Liver (tissue), 9 donors: ENCODE results near the gene NCK2. TPM values are rescaled to one million over a fixed set of nuclear protein-coding genes. Genes with fewer than 3 reads are reported as not detected.

ENCODE experiments used
- DNase-seq: peaks from one replicate; pipeline ENCODE4 v3.0.0-alpha.2; 2017; ENCODE audit warnings: low spot score
- H3K27ac ChIP-seq, 2 donors: one replicate each; pipeline ENCODE4 v1.7.0; 2013; ENCODE audit warnings: inconsistent platforms in 2 of 2, low read length in 2 of 2, control low read depth in 1 of 2, low read depth in 1 of 2, mild to moderate bottlenecking in 1 of 2
- H3K27me3 ChIP-seq, 4 donors: one replicate each; pipeline versions ENCODE4 v1.6.1 to v1.7.0; 2013; ENCODE audit warnings: low read length in 3 of 4, inconsistent platforms in 1 of 4, mild to moderate bottlenecking in 1 of 4, moderate library complexity in 1 of 4; ENCODE audit not compliant: control insufficient read depth in 4 of 4, insufficient read depth in 4 of 4
- H3K36me3 ChIP-seq, 4 donors: one replicate each; pipeline versions ENCODE4 v1.6.1 to v1.7.0; 2013; ENCODE audit warnings: low read length in 3 of 4, mild to moderate bottlenecking in 3 of 4, low read depth in 1 of 4, moderate library complexity in 1 of 4; ENCODE audit not compliant: control insufficient read depth in 4 of 4, insufficient read depth in 3 of 4
- H3K4me1 ChIP-seq, 4 donors: one replicate each; pipeline versions ENCODE4 v1.6.1 to v1.7.0; 2013; ENCODE audit warnings: low read length in 3 of 4, mild to moderate bottlenecking in 3 of 4, moderate library complexity in 1 of 4; ENCODE audit not compliant: control insufficient read depth in 4 of 4, insufficient read depth in 4 of 4
- H3K4me3 ChIP-seq, 3 donors: one replicate each; pipeline versions ENCODE4 v1.6.1 to v1.7.0; 2013; ENCODE audit warnings: low read length in 3 of 3, control low read depth in 1 of 3, low read depth in 1 of 3, mild to moderate bottlenecking in 1 of 3
- H3K9ac ChIP-seq, 2 donors: one replicate each; pipeline ENCODE4 v1.7.0; 2013; ENCODE audit warnings: low read length in 2 of 2, mild to moderate bottlenecking in 2 of 2, moderate library complexity in 2 of 2, control low read depth in 1 of 2, low read depth in 1 of 2
- H3K9me3 ChIP-seq, 4 donors: one replicate each; pipeline versions ENCODE4 v1.6.1 to v1.7.0; 2013; ENCODE audit warnings: low read length in 3 of 4; ENCODE audit not compliant: control insufficient read depth in 4 of 4
- EGR1 ChIP-seq, 2 donors: IDR thresholded peaks; 2 replicates each; pipeline ENCODE4 v1.6.1; 2016 to 2018; ENCODE audit warnings: antibody characterized with exemption in 2 of 2, low read depth in 2 of 2
- FOXA2 ChIP-seq: IDR thresholded peaks from 2 replicates; pipeline ENCODE4 v1.6.1; 2016; ENCODE audit warnings: antibody characterized with exemption
- GABPA ChIP-seq, 2 donors: IDR thresholded peaks in 1 of 2; conservative IDR thresholded peaks in 1 of 2; 2 replicates each; pipeline ENCODE4 v1.6.1; 2016; ENCODE audit warnings: antibody characterized with exemption in 2 of 2, mild to moderate bottlenecking in 1 of 2, moderate library complexity in 1 of 2
- HNF4A ChIP-seq, 2 donors: conservative IDR thresholded peaks; 2 replicates each; pipeline ENCODE4 v1.6.1; 2016; ENCODE audit warnings: antibody characterized with exemption in 2 of 2, mild to moderate bottlenecking in 2 of 2
- JUND ChIP-seq, 2 donors: IDR thresholded peaks; 2 replicates each; pipeline ENCODE4 v1.6.1; 2016; ENCODE audit warnings: antibody characterized with exemption in 2 of 2
- NR2F2 ChIP-seq: IDR thresholded peaks from 2 replicates; pipeline ENCODE4 v1.6.1; 2016; ENCODE audit warnings: antibody characterized with exemption
- RAD21 ChIP-seq, 2 donors: IDR thresholded peaks; 2 replicates each; pipeline ENCODE4 v1.6.1; 2016; ENCODE audit warnings: antibody characterized with exemption in 2 of 2, mild to moderate bottlenecking in 2 of 2
- RXRA ChIP-seq, 2 donors: IDR thresholded peaks; 2 replicates each; pipeline ENCODE4 v1.6.1; 2017 to 2018; ENCODE audit warnings: antibody characterized with exemption in 2 of 2, mild to moderate bottlenecking in 1 of 2
- TAF1 ChIP-seq: conservative IDR thresholded peaks from 2 replicates; pipeline ENCODE4 v1.6.1; 2016; ENCODE audit warnings: antibody characterized with exemption, mild to moderate bottlenecking
- YY1 ChIP-seq: IDR thresholded peaks from 2 replicates; pipeline ENCODE4 v1.6.1; 2016; ENCODE audit warnings: antibody characterized with exemption, mild to moderate bottlenecking
- WGBS: extraction: QIAGEN DNeasy Blood & Tissue Kit; methylation state at CpG from one replicate; pipeline ENCODE4 v1.1.7; 2013; 5-methylcytosine and 5-hydroxymethylcytosine counted together
- polyA plus RNA-seq, 2 donors: library from polyadenylated mRNA; stranded (reverse) in 1 of 2; unstranded in 1 of 2; fragments of 200-250 nt in 1 of 2; fragments of >200 nt in 1 of 2; fragmentation: Nextera tagmentation in 1 of 2; extraction: Ambion mirVana in 1 of 2; gene quantifications; one replicate each; pipeline versions ENCODE4 v1.2.1 to v1.2.3, GENCODE V29; 2013 to 2015
- total RNA-seq, 2 donors: library from RNA; depleted of rRNA; stranded (reverse); fragments of >200 nt; gene quantifications; one replicate each; pipeline ENCODE4 v1.2.3, GENCODE V29; 2014
- TF ChIP-seq, protein P1 (sequence below): IDR thresholded peaks from 2 replicates; pipeline ENCODE4 v1.6.1; 2016; ENCODE audit warnings: antibody characterized with exemption
- TF ChIP-seq, protein P2 (sequence below): IDR thresholded peaks from 2 replicates; pipeline ENCODE4 v1.6.1; 2016; ENCODE audit warnings: antibody characterized with exemption
- TF ChIP-seq, protein P3 (sequence below): IDR thresholded peaks from 2 replicates; pipeline ENCODE4 v1.6.1; 2016; ENCODE audit warnings: antibody characterized with exemption, mild to moderate bottlenecking
- TF ChIP-seq, protein P4 (sequence below): fragments of 150-350 bp; IDR thresholded peaks from 2 replicates; pipeline ENCODE4 v1.5.1; 2017; ENCODE audit warnings: improper control_type of control experiment, low read depth, low read length; ENCODE audit not compliant: missing input control
- TF ChIP-seq, protein P5 (sequence below): IDR thresholded peaks from 2 replicates; pipeline ENCODE4 v1.6.1; 2016; ENCODE audit warnings: antibody characterized with exemption
- donor health status: healthy.
- donor health status: healthy.
- donor health status: healthy.
- donor health status: healthy.
- donor health status: healthy.

NCK2 gene
- total and polyA plus RNA-seq, 4 donors: 3.4 to 15.0 (median 10.7) TPM

DNA sequence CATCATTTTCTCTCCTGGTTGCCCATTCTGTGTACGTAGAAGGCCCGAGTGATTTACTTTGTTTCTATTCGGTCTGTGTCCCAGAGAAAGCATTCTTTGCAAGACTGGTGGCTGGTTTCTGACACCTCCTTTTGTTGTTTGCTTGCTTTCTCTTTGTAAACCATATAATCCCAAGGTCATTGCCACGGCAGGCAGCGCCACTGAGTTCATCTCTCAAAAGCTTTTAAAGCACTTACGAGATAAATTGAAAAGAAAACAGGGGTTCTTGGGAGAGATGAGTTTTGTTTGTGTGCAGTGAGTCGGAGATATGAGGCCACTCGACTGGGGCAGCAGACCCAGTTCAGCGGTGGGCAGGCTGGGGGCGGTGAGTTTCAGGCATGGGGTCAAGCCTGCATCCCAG lies 137.6 kb downstream of the NCK2 start:
- H3K36me3 ChIP-seq: no peaks in the 10 kb centered on the region
- H3K4me3 ChIP-seq: no peak overlapping the region
- H3K9ac ChIP-seq: no peak overlapping the region
- H3K27ac ChIP-seq: no peak overlapping the region
- no peak for TF ChIP-seq NR2F2
- peak in 1 of 2 donors; percentile 18 for TF ChIP-seq RXRA (IDR thresholded peaks at IDR 0.05)
- peaks cover 6 to 33% (median 29%) of the 10 kb centered on the region in 4 donors for H3K4me1 ChIP-seq
- DNase-seq: no peak
- WGBS: 88% methylated on average over 10 of the region's 10 CpGs
- H3K9me3 ChIP-seq: peaks cover 0 to 13% (median 1%) of the 10 kb centered on the region in 4 donors
- H3K27me3 ChIP-seq: no peaks in the 10 kb centered on the region

DNA sequence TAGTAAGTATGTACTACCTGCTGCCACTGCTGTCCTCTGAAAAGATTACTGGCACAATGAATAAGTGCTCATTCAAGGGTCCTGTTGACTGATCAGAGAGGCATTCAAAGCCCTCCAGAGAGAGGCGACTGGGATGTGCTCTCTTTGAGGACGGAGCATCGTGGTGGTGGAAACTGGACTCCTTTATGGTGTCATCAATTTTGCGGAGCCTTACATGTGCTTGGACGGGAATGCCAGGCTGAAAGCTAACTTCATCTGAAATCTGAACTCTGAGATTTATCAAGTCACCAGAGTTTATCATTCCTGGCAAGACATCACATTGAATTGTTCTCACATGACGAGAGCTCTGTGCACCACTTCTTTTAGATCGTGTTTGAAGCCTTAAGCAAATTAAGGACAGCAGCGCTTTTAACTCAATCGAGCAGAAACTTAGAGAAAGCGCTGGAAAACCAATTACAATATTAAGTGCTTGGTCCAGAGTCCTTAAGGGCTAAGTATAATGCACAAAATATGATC lies 138.3 kb downstream of the NCK2 start:
- Histone ChIP-seq H3K4me3 (no peak overlapping the region), H3K36me3 (no peaks in the 10 kb centered on the region), H3K9ac (no peak overlapping the region), H3K4me1 (peaks cover 6 to 31% (median 28%) of the 10 kb centered on the region in 4 donors), H3K27ac (no peak overlapping the region), H3K9me3 (peaks cover 0 to 13% (median 1%) of the 10 kb centered on the region in 4 donors), H3K27me3 (no peaks in the 10 kb centered on the region)
- 91% methylated on average over 10 of the region's 10 CpGs for WGBS
- TF ChIP-seq, protein P1, sequence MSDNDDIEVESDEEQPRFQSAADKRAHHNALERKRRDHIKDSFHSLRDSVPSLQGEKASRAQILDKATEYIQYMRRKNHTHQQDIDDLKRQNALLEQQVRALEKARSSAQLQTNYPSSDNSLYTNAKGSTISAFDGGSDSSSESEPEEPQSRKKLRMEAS: no peak
- no peak for TF ChIP-seq YY1
- TF ChIP-seq RAD21 (IDR thresholded peaks at IDR 0.05): no peak
- TF ChIP-seq HNF4A (conservative IDR thresholded peaks at IDR 0.05): no peak
- no peak for TF ChIP-seq FOXA2
- no peak for TF ChIP-seq RXRA (IDR thresholded peaks at IDR 0.05)
- no peak for TF ChIP-seq JUND (IDR thresholded peaks at IDR 0.05)
- no peak for TF ChIP-seq NR2F2
- no peak for TF ChIP-seq GABPA (IDR thresholded peaks at IDR 0.05 in 1 of 2, conservative IDR thresholded peaks at IDR 0.05 in 1 of 2)
- TF ChIP-seq, protein P2, sequence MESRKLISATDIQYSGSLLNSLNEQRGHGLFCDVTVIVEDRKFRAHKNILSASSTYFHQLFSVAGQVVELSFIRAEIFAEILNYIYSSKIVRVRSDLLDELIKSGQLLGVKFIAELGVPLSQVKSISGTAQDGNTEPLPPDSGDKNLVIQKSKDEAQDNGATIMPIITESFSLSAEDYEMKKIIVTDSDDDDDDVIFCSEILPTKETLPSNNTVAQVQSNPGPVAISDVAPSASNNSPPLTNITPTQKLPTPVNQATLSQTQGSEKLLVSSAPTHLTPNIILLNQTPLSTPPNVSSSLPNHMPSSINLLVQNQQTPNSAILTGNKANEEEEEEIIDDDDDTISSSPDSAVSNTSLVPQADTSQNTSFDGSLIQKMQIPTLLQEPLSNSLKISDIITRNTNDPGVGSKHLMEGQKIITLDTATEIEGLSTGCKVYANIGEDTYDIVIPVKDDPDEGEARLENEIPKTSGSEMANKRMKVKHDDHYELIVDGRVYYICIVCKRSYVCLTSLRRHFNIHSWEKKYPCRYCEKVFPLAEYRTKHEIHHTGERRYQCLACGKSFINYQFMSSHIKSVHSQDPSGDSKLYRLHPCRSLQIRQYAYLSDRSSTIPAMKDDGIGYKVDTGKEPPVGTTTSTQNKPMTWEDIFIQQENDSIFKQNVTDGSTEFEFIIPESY: no peak
- TF ChIP-seq TAF1: no peak
- TF ChIP-seq, protein P3, sequence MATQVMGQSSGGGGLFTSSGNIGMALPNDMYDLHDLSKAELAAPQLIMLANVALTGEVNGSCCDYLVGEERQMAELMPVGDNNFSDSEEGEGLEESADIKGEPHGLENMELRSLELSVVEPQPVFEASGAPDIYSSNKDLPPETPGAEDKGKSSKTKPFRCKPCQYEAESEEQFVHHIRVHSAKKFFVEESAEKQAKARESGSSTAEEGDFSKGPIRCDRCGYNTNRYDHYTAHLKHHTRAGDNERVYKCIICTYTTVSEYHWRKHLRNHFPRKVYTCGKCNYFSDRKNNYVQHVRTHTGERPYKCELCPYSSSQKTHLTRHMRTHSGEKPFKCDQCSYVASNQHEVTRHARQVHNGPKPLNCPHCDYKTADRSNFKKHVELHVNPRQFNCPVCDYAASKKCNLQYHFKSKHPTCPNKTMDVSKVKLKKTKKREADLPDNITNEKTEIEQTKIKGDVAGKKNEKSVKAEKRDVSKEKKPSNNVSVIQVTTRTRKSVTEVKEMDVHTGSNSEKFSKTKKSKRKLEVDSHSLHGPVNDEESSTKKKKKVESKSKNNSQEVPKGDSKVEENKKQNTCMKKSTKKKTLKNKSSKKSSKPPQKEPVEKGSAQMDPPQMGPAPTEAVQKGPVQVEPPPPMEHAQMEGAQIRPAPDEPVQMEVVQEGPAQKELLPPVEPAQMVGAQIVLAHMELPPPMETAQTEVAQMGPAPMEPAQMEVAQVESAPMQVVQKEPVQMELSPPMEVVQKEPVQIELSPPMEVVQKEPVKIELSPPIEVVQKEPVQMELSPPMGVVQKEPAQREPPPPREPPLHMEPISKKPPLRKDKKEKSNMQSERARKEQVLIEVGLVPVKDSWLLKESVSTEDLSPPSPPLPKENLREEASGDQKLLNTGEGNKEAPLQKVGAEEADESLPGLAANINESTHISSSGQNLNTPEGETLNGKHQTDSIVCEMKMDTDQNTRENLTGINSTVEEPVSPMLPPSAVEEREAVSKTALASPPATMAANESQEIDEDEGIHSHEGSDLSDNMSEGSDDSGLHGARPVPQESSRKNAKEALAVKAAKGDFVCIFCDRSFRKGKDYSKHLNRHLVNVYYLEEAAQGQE: no peak
- TF ChIP-seq, protein P4, sequence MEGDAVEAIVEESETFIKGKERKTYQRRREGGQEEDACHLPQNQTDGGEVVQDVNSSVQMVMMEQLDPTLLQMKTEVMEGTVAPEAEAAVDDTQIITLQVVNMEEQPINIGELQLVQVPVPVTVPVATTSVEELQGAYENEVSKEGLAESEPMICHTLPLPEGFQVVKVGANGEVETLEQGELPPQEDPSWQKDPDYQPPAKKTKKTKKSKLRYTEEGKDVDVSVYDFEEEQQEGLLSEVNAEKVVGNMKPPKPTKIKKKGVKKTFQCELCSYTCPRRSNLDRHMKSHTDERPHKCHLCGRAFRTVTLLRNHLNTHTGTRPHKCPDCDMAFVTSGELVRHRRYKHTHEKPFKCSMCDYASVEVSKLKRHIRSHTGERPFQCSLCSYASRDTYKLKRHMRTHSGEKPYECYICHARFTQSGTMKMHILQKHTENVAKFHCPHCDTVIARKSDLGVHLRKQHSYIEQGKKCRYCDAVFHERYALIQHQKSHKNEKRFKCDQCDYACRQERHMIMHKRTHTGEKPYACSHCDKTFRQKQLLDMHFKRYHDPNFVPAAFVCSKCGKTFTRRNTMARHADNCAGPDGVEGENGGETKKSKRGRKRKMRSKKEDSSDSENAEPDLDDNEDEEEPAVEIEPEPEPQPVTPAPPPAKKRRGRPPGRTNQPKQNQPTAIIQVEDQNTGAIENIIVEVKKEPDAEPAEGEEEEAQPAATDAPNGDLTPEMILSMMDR: no peak
- TF ChIP-seq, protein P5, sequence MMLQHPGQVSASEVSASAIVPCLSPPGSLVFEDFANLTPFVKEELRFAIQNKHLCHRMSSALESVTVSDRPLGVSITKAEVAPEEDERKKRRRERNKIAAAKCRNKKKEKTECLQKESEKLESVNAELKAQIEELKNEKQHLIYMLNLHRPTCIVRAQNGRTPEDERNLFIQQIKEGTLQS: no peak
- no peak for TF ChIP-seq EGR1 (IDR thresholded peaks at IDR 0.05; ENCODE audit: low read depth in 2 of 2)
- DNase-seq: no peak
